Measurements from ENCODE around the gene UNC5A. TPM values are rescaled to one million over a fixed set of nuclear protein-coding genes. Genes with fewer than 3 reads are reported as not detected.

The UNC5A gene
- total and polyA plus RNA-seq, 9 of the 15 experiments (the other 6 are each of a cell fraction or from before 2014, with no cell fraction given): not detected

GRCh38 chr5:176857216-176857893 is 47.0 kb downstream of the UNC5A start:
- Histone ChIP-seq H2AFZ (ENCODE audit: low read depth, low read length) (no peak overlapping the region), H3K4me2 (ENCODE audit: insufficient read depth, low read length) (no peak overlapping the region), H3K4me1 (replicated peaks in 1 of 2; ENCODE audit: control insufficient read depth in 2 of 2, insufficient read depth in 2 of 2, low read length in 2 of 2) (peaks cover 0 to 23% of the 10 kb centered on the region in 2 experiments; a peak in 1 of 5 replicates), H3K27me3 (ENCODE audit: control insufficient read depth in 2 of 2, insufficient read depth in 2 of 2, low read length in 2 of 2) (peaks cover 22 to 86% of the 10 kb centered on the region in 2 experiments; a peak in 4 of 5 replicates), H4K20me1 (replicated peaks; ENCODE audit: control insufficient read depth, insufficient read depth, low read length) (peaks cover 11% of the 10 kb centered on the region; the same call in 1 of the 2 replicates), H3K27ac (ENCODE audit: extremely low read depth, low read depth, low read length) (no peak overlapping the region), H3K9ac (ENCODE audit: insufficient read depth in 1 of 2, low read depth in 2 of 2, low read length in 2 of 2) (no peak overlapping the region; a peak in 1 of 4 replicates), H3K4me3 (no peak overlapping the region), H3K9me1 (ENCODE audit: control insufficient read depth, insufficient read depth, low read length) (peaks cover 3% of the 10 kb centered on the region), H3K36me3 (ENCODE audit: control insufficient read depth, insufficient read depth, low read length) (no peaks in the 10 kb centered on the region), H3K79me2 (ENCODE audit: control insufficient read depth, insufficient read depth, low read length) (no peaks in the 10 kb centered on the region), H3K9me3 (replicated peaks; ENCODE audit: control insufficient read depth, insufficient read depth, low read depth, low read length) (no peaks in the 10 kb centered on the region)
- ChIA-PET POLR2A (interaction anchor here (0.6 to 1.2 kb wide), 2 partner anchors 9 to 208 kb away, joined by 3 to 7 read pairs; no protein-coding TSS in a partner anchor), CTCF (ENCODE audit: low intra/inter-chr PET ratio) (no interaction called here)
- DNase-seq (ENCODE audit: extremely low read depth in 1 of 4, low spot score in 3 of 4) (no peak), ATAC-seq (no peak), FAIRE-seq (no peak)
- in situ Hi-C loops (cut with MboI) (no loop called here), intact Hi-C loops (cut with micrococcal nuclease) (no loop called here)
- no TSS peak for BruUV-seq (replicated peaks)
- WGBS (ENCODE audit: insufficient coverage, low coverage, missing lambda C conversion rate): 1% methylated on average over 19 of the region's 19 CpGs
- TF ChIP-seq NRF1 (conservative IDR thresholded peaks at IDR 0.05 in 1 of 2, IDR thresholded peaks at IDR 0.05 in 1 of 2) (0 out of 4 replicates have a peak, but pooled peaks of 1 of the 2 experiments have one; percentile 18), HNRNPL (IDR thresholded peaks at IDR 0.05; ENCODE audit: low read depth, low read length) (no peak)

- in situ Hi-C loops (cut with MboI) (no loop called here), intact Hi-C loops (cut with micrococcal nuclease) (no loop called here)
- H2AFZ ChIP-seq (ENCODE audit: low read depth, low read length): no peak overlapping the region
- H3K9me1 ChIP-seq (ENCODE audit: control insufficient read depth, insufficient read depth, low read length): peaks cover 3% of the 10 kb centered on the region
- no peak overlapping the region for H3K27ac ChIP-seq (ENCODE audit: extremely low read depth, low read depth, low read length)
- H3K27me3 ChIP-seq (ENCODE audit: control insufficient read depth in 2 of 2, insufficient read depth in 2 of 2, low read length in 2 of 2): peaks cover 17 to 86% of the 10 kb centered on the region in 2 experiments; a peak in 4 of 5 replicates
- no peaks in the 10 kb centered on the region for H3K36me3 ChIP-seq (ENCODE audit: control insufficient read depth, insufficient read depth, low read length)
- no peak overlapping the region for H3K4me3 ChIP-seq
- no peaks in the 10 kb centered on the region for H3K79me2 ChIP-seq (ENCODE audit: control insufficient read depth, insufficient read depth, low read length)
- ChIA-PET POLR2A (interaction anchor here (0.6 to 1.2 kb wide), 2 partner anchors 9 to 207 kb away, joined by 3 to 7 read pairs; no protein-coding TSS in a partner anchor), CTCF (ENCODE audit: low intra/inter-chr PET ratio) (no interaction called here)
- H3K9ac ChIP-seq (ENCODE audit: insufficient read depth in 1 of 2, low read depth in 2 of 2, low read length in 2 of 2): no peak overlapping the region
- ATAC-seq: no peak
- no peak overlapping the region for H3K4me2 ChIP-seq (ENCODE audit: insufficient read depth, low read length)
- peaks cover 15% of the 10 kb centered on the region; the same call in 1 of the 2 replicates for H4K20me1 ChIP-seq (replicated peaks; ENCODE audit: control insufficient read depth, insufficient read depth, low read length)
- no peaks in the 10 kb centered on the region for H3K9me3 ChIP-seq (replicated peaks; ENCODE audit: control insufficient read depth, insufficient read depth, low read depth, low read length)
- peaks cover 0 to 28% of the 10 kb centered on the region in 2 experiments; a peak in 1 of 5 replicates for H3K4me1 ChIP-seq (replicated peaks in 1 of 2; ENCODE audit: control insufficient read depth in 2 of 2, insufficient read depth in 2 of 2, low read length in 2 of 2)
- 0% methylated on average over 11 of the region's 11 CpGs for WGBS (ENCODE audit: insufficient coverage, low coverage, missing lambda C conversion rate)
- no TSS peak for BruUV-seq (replicated peaks)
- FAIRE-seq: no peak
- DNase-seq (ENCODE audit: extremely low read depth in 1 of 4, low spot score in 3 of 4): no peak
- no peak for TF ChIP-seq BHLHE40 (IDR thresholded peaks at IDR 0.05; ENCODE audit: low read length)
- TF ChIP-seq ETV6 (IDR thresholded peaks at IDR 0.05; ENCODE audit: borderline replicate concordance in 1 of 2, low read depth in 2 of 2, low read length in 1 of 2): no peak
- no peak for TF ChIP-seq ETV6 (CRISPR knock-in tag; IDR thresholded peaks at IDR 0.05; ENCODE audit: borderline replicate concordance)
- no peak for TF ChIP-seq ARID1B (IDR thresholded peaks at IDR 0.05)
- no peak for TF ChIP-seq MAZ (CRISPR knock-in tag; conservative IDR thresholded peaks at IDR 0.05 in 1 of 2, IDR thresholded peaks at IDR 0.05 in 1 of 2)
- no peak for TF ChIP-seq MEF2D (tag; conservative IDR thresholded peaks at IDR 0.05; ENCODE audit: low read depth)
- no peak for TF ChIP-seq SNIP1 (IDR thresholded peaks at IDR 0.05; ENCODE audit: low read depth)
- TF ChIP-seq EGR1 (conservative IDR thresholded peaks at IDR 0.05): no peak
- TF ChIP-seq PCBP1 (IDR thresholded peaks at IDR 0.05; ENCODE audit: low read depth, low read length, poor library complexity, severe bottlenecking): no peak
- TF ChIP-seq ZNF184 (CRISPR knock-in tag; IDR thresholded peaks at IDR 0.05): no peak
- no peak for TF ChIP-seq THAP7 (CRISPR knock-in tag; IDR thresholded peaks at IDR 0.05)
- TF ChIP-seq RBFOX2 (IDR thresholded peaks at IDR 0.05; ENCODE audit: low read depth, low read length): no peak
- no peak for TF ChIP-seq GTF2B (IDR thresholded peaks at IDR 0.05; ENCODE audit: extremely low read depth, insufficient read length)
These were observed 47.5 kb downstream of the UNC5A start for GRCh38 chr5:176857894-176858273.
